ENCODE results near the gene TMCO2. TPM values are rescaled to one million over a fixed set of nuclear protein-coding genes. Genes with fewer than 3 reads are reported as not detected.

TMCO2 gene
- not detected in 5 replicates for total RNA-seq (2022; extraction: Qiagen RNA extraction; ENCODE audit: low read depth)

GRCh38 chr1:40247655-40248054 lies at the start of gene TMCO2:
TMCO2 (plus strand) TSS chr1:40247937; CDS start chr1:40247994, 57 bp downstream.

DNA sequence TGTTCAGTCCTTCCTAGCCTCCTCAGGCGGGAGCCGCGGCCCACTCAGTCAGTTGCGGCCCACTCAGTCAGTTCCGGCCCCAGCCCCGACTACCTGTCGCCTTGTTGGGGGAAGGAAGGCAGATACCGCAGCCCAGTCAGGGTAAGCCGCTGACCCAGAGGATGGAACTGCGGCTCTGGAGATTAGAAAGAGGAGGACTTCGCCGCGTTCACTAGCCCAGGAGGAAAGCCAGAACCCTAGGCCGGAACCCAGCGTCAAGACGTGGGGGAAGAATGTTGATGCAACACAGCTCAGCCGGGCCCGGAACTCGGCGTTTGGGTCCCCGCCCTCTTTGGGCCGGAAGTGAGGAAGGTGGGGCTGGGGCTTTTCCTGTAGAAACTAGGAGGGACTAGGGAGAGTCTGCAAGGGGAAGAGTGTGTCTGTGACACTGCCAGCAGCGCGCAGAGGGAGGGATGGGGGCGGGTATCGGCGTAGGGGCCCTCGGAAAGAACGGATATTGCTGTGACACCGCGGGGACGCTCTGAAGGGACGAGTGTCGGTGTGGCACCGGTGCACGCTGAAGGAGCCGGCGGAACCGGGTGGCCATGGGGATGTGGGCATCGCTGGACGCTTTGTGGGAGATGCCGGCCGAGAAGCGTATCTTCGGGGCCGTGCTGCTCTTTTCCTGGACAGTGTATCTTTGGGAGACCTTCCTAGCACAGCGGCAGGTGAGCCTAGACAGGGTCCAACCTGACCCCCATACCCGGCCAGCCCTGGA lies 10.1 kb downstream of the TMCO2 start, which contains the start of gene ZMPSTE24:
Gene ZMPSTE24 (plus strand): TSS at position 549 of the 757 bp plus-strand sequence. CDS start 36 bp downstream, at position 585.

Other genes with a start within 250 kb of the TMCO2 start
- 211 to 268 TPM (median 244 TPM) in 5 replicates for gene CAP1, start 207.2 kb upstream of the TMCO2 start, total RNA-seq (2022; extraction: Qiagen RNA extraction; ENCODE audit: low read depth)
- 58.9 to 71.8 TPM (median 63.8 TPM) in 5 replicates for gene PPT1, start 150.7 kb upstream of the TMCO2 start, total RNA-seq (2022; extraction: Qiagen RNA extraction; ENCODE audit: low read depth)
- 4.4 to 5.8 TPM (median 5.8 TPM) in 5 replicates for gene RLF, start 86.5 kb upstream of the TMCO2 start, total RNA-seq (2022; extraction: Qiagen RNA extraction; ENCODE audit: low read depth)
- 31.6 to 44.7 TPM (median 37.6 TPM) in 5 replicates for gene ZMPSTE24, start 10.3 kb downstream of the TMCO2 start, total RNA-seq (2022; extraction: Qiagen RNA extraction; ENCODE audit: low read depth)
- gene COL9A2, start 69.3 kb downstream of the TMCO2 start, total RNA-seq (2022; extraction: Qiagen RNA extraction; ENCODE audit: low read depth): 0.06 to 0.17 TPM (median 0.12 TPM) in 4 of 5 replicates, not detected in the other
- gene SMAP2, start 125.8 kb downstream of the TMCO2 start, total RNA-seq (2022; extraction: Qiagen RNA extraction; ENCODE audit: low read depth): 8.4 to 9.6 TPM (median 9.0 TPM) in 5 replicates
- gene ZFP69B, start 202.5 kb downstream of the TMCO2 start, total RNA-seq (2022; extraction: Qiagen RNA extraction; ENCODE audit: low read depth): 1.2 to 1.9 TPM (median 1.7 TPM) in 5 replicates
- gene ZFP69, start 229.4 kb downstream of the TMCO2 start, total RNA-seq (2022; extraction: Qiagen RNA extraction; ENCODE audit: low read depth): not detected in 5 replicates

Measured in A549 treated with GW870086 at 1 μM for 4 hours (cell line).